Hepatocyte (in vitro differentiated cells): ENCODE results near the gene ZMYND10. TPM values are rescaled to one million over a fixed set of nuclear protein-coding genes. Genes with fewer than 3 reads are reported as not detected.

Experiments
- DNase-seq: peaks from one replicate; pipeline ENCODE4 v3.0.0-alpha.2; 2016; ENCODE audit warnings: low spot score
- H2AFZ ChIP-seq: fragments of 200-600 bp; sonication (generic); 2 replicates; pipeline ENCODE4 v1.6.0; 2016; ENCODE audit warnings: antibody characterized with exemption, mild to moderate bottlenecking
- H3K27ac ChIP-seq: fragments of 200-600 bp; sonication (generic); 2 replicates; pipeline ENCODE4 v1.5.1; 2016; ENCODE audit warnings: mild to moderate bottlenecking
- H3K27me3 ChIP-seq: fragments of 200-600 bp; sonication (generic); 2 replicates; pipeline ENCODE4 v1.6.1; 2016
- H3K36me3 ChIP-seq: fragments of 200-600 bp; sonication (generic); replicated peaks from 2 replicates; pipeline ENCODE4 v1.5.1; 2016; ENCODE audit warnings: low read depth; ENCODE audit not compliant: insufficient read depth
- H3K4me1 ChIP-seq: fragments of 200-600 bp; sonication (generic); 2 replicates; pipeline ENCODE4 v1.5.1; 2016; ENCODE audit warnings: mild to moderate bottlenecking, moderate library complexity; ENCODE audit not compliant: insufficient read depth
- H3K4me2 ChIP-seq: fragments of 200-600 bp; sonication (generic); 2 replicates; pipeline ENCODE4 v1.6.0; 2016
- H3K4me3 ChIP-seq: fragments of 200-600 bp; sonication (generic); 2 replicates; pipeline ENCODE4 v1.5.1; 2016; ENCODE audit warnings: mild to moderate bottlenecking
- H3K79me2 ChIP-seq: fragments of 200-600 bp; sonication (generic); 2 replicates; pipeline ENCODE4 v1.6.0; 2017; ENCODE audit warnings: mild to moderate bottlenecking
- H3K9me2 ChIP-seq: fragments of 200-600 bp; sonication (generic); replicated peaks from 2 replicates; pipeline ENCODE4 v1.6.0; 2017; ENCODE audit warnings: mild to moderate bottlenecking; ENCODE audit not compliant: insufficient read depth
- H3K9me3 ChIP-seq: fragments of 200-600 bp; sonication (generic); 2 replicates; pipeline ENCODE4 v1.5.1; 2016; ENCODE audit warnings: low read depth, mild to moderate bottlenecking
- H4K20me1 ChIP-seq: fragments of 200-600 bp; sonication (generic); 2 replicates; pipeline ENCODE4 v1.6.0; 2016; ENCODE audit warnings: mild to moderate bottlenecking; ENCODE audit not compliant: insufficient read depth, poor library complexity, severe bottlenecking
- CTCF ChIP-seq: fragments of 200-600 bp; sonication (generic); IDR thresholded peaks from 2 replicates; pipeline ENCODE4 v1.5.1; 2016; ENCODE audit warnings: antibody characterized with exemption, mild to moderate bottlenecking; ENCODE audit not compliant: poor library complexity
- EZH2 ChIP-seq: fragments of 200-600 bp; sonication (generic); IDR thresholded peaks from 2 replicates; pipeline ENCODE4 v1.6.1; 2016; ENCODE audit warnings: antibody characterized with exemption, mild to moderate bottlenecking, borderline replicate concordance
- EZH2phosphoT487 ChIP-seq: fragments of 200-600 bp; sonication (generic); IDR thresholded peaks from one replicate; pipeline ENCODE4 v1.6.1; 2018; ENCODE audit warnings: antibody characterized with exemption, mild to moderate bottlenecking, low read depth, moderate library complexity; ENCODE audit not compliant: unreplicated experiment, severe bottlenecking
- WGBS: methylation state at CpG from one replicate; pipeline ENCODE4 v1.1.6; 2016; ENCODE audit warnings: low lambda C conversion rate; ENCODE audit errors: missing lambda C conversion rate; 5-methylcytosine and 5-hydroxymethylcytosine counted together
- polyA plus RNA-seq: library from polyadenylated mRNA; unstranded; fragments of >200 nt; fragmentation: Nextera tagmentation; extraction: Ambion mirVana; gene quantifications from 2 replicates; pipeline ENCODE4 v1.2.1, GENCODE V29; 2016
- total RNA-seq: library from RNA; depleted of rRNA; stranded (reverse); fragments of >200 nt; gene quantifications from 2 replicates; pipeline ENCODE4 v1.2.3, GENCODE V29; 2014

The ZMYND10 gene
- total and polyA plus RNA-seq, 2 experiments from 2014 or later: 0.20 to 0.77 TPM

GRCh38 chr3:50327943-50328691 lies 17.4 kb downstream of the ZMYND10 start, which contains the start of gene TUSC2:
Gene TUSC2 (minus strand): TSS chr3:50328223. CDS start chr3:50328099, 124 bp downstream.
- WGBS: 5% methylated on average over 54 of the region's 55 CpGs
- Histone ChIP-seq H3K36me3 (no peaks in the 10 kb centered on the region), H4K20me1 (peaks cover 2% of the 10 kb centered on the region), H3K27me3 (no peaks in the 10 kb centered on the region), H3K27ac (peak within 1 kb of the TSS; percentile 72), H3K79me2 (peaks cover 32% of the 10 kb centered on the region), H3K4me1 (peaks cover 11% of the 10 kb centered on the region), H2AFZ (peak within 1 kb of the TSS; percentile 39), H3K4me2 (peak within 1 kb of the TSS; percentile 86), H3K9me2 (no peaks in the 10 kb centered on the region), H3K4me3 (peak within 1 kb of the TSS; percentile 18), H3K9me3 (no peaks in the 10 kb centered on the region)
- peak; percentile 99 for DNase-seq
- no peak for TF ChIP-seq CTCF
- no peak for TF ChIP-seq EZH2
- no peak for TF ChIP-seq EZH2phosphoT487

GRCh38 chr3:50327129-50327528 lies 18.4 kb downstream of the ZMYND10 start:
- Histone ChIP-seq H3K9me3 (no peaks in the 10 kb centered on the region), H3K27me3 (no peaks in the 10 kb centered on the region), H3K36me3 (no peaks in the 10 kb centered on the region), H3K4me2 (peak overlapping the region; percentile 86), H2AFZ (no peak overlapping the region), H3K79me2 (peaks cover 24% of the 10 kb centered on the region), H4K20me1 (peaks cover 2% of the 10 kb centered on the region), H3K4me1 (peaks cover 19% of the 10 kb centered on the region), H3K27ac (no peak overlapping the region), H3K4me3 (peak overlapping the region; percentile 18), H3K9me2 (no peaks in the 10 kb centered on the region)
- DNase-seq: no peak
- WGBS: 85% methylated on average over 4 of the region's 4 CpGs
- no peak for TF ChIP-seq EZH2
- no peak for TF ChIP-seq CTCF
- TF ChIP-seq EZH2phosphoT487: no peak

GRCh38 chr3:50326182-50326541 lies 19.4 kb downstream of the ZMYND10 start:
- WGBS: 95% methylated on average over 8 of the region's 8 CpGs
- no peak overlapping the region for H3K4me3 ChIP-seq
- H2AFZ ChIP-seq: no peak overlapping the region
- peaks cover 20% of the 10 kb centered on the region for H3K79me2 ChIP-seq
- H3K36me3 ChIP-seq: no peaks in the 10 kb centered on the region
- no peak overlapping the region for H3K27ac ChIP-seq
- H3K9me2 ChIP-seq: no peaks in the 10 kb centered on the region
- no peaks in the 10 kb centered on the region for H3K27me3 ChIP-seq
- H3K9me3 ChIP-seq: no peaks in the 10 kb centered on the region
- TF ChIP-seq CTCF: no peak
- TF ChIP-seq EZH2: no peak
- TF ChIP-seq EZH2phosphoT487: no peak
- peaks cover 24% of the 10 kb centered on the region for H3K4me1 ChIP-seq
- no peak for DNase-seq
- peaks cover 2% of the 10 kb centered on the region for H4K20me1 ChIP-seq
- no peak overlapping the region for H3K4me2 ChIP-seq
